Measurements from ENCODE around the gene COPRS. TPM values are rescaled to one million over a fixed set of nuclear protein-coding genes. Genes with fewer than 3 reads are reported as not detected.

The COPRS gene
- total RNA-seq, 1 experiment from 2014 or later = 52.4 TPM

GRCh38 chr17:31808521-31809050, 50.5 kb downstream of the COPRS start:
- Histone ChIP-seq H3K79me2 (ENCODE audit: insufficient read depth, low read length) (no peaks in the 10 kb centered on the region), H3K4me3 (replicated peaks in 1 of 2; ENCODE audit: low read depth in 1 of 2, low read length in 2 of 2) (no peak overlapping the region), H3K9me2 (ENCODE audit: insufficient read depth) (no peaks in the 10 kb centered on the region), H3K27me3 (ENCODE audit: insufficient read depth, low read length) (no peaks in the 10 kb centered on the region), H3K9me3 (ENCODE audit: control insufficient read depth in 1 of 2, insufficient read depth in 1 of 2, low read depth in 1 of 2, low read length in 2 of 2) (no peaks in the 10 kb centered on the region), H3K36me3 (ENCODE audit: control insufficient read depth in 1 of 2, insufficient read depth in 2 of 2, low read length in 2 of 2) (no peaks in the 10 kb centered on the region), H3K4me1 (ENCODE audit: control insufficient read depth in 1 of 2, insufficient read depth in 2 of 2, low read length in 2 of 2) (no peaks in the 10 kb centered on the region; a peak in 1 of 4 replicates), H2AFZ (ENCODE audit: low read depth, low read length, poor library complexity, severe bottlenecking) (no peak overlapping the region), H3K27ac (ENCODE audit: low read depth, low read length) (no peak overlapping the region), H3K9ac (ENCODE audit: low read length) (no peak overlapping the region), H4K20me1 (ENCODE audit: insufficient read depth) (no peaks in the 10 kb centered on the region), H3K4me2 (ENCODE audit: low read length) (no peak overlapping the region)
- no TSS peak for BruUV-seq (replicated peaks)
- ATAC-seq = no peak
- POLR2A ChIA-PET = no interaction called here
- RAD21 ChIA-PET (ENCODE audit: low non-redundant PET in 1 of 2, low total read pairs in 2 of 2, uncharacterized antibody in 2 of 2, unreplicated experiment in 2 of 2) = no interaction called here
- intact Hi-C loops (cut with micrococcal nuclease) = no loop called here
- CTCF ChIA-PET = no interaction called here
- no peak for TF ChIP-seq POLR2A (IDR thresholded peaks at IDR 0.05; ENCODE audit: borderline replicate concordance, extremely low read depth, insufficient read depth, insufficient read length)
- no peak for TF ChIP-seq SIN3A (IDR thresholded peaks at IDR 0.05; ENCODE audit: low read depth)
- TF ChIP-seq ZBTB33 (IDR thresholded peaks at IDR 0.05; ENCODE audit: extremely low read depth, insufficient replicate concordance, low read length) = no peak
- no peak for TF ChIP-seq ZFX (IDR thresholded peaks at IDR 0.05)
- TF ChIP-seq ATF3 (IDR thresholded peaks at IDR 0.05) = no peak
- TF ChIP-seq ZNF274 (IDR thresholded peaks at IDR 0.05; ENCODE audit: low read depth, low read length) = no peak
- no peak for TF ChIP-seq EZH2phosphoT487 (IDR thresholded peaks at IDR 0.05; ENCODE audit: borderline replicate concordance)
- no peak for TF ChIP-seq EGR1 (IDR thresholded peaks at IDR 0.05; ENCODE audit: low read depth)
- no peak for TF ChIP-seq CBX3 (IDR thresholded peaks at IDR 0.05; ENCODE audit: low read depth)
- no peak for TF ChIP-seq FOSL1 (IDR thresholded peaks at IDR 0.05; ENCODE audit: low read depth)
- TF ChIP-seq CTCF (IDR thresholded peaks at IDR 0.05 in 2 of 3, conservative IDR thresholded peaks at IDR 0.05 in 1 of 3; ENCODE audit: borderline replicate concordance in 1 of 3, insufficient read depth in 1 of 3, low read depth in 2 of 3, low read length in 2 of 3) = no peak
- no peak for TF ChIP-seq SRF (IDR thresholded peaks at IDR 0.05; ENCODE audit: low read depth)
- no peak for DNase-seq (ENCODE audit: low read depth, low spot score)
